Inflammatory macrophage (primary cell): ENCODE measurements around the gene MMP23B.
"Not testable (repeated sequence)": the region's sequence is repeated elsewhere in the genome, so short reads cannot be mapped to it uniquely, and the experiment has no call there.

Experiments used
- DNase-seq, 2 donors: peaks; one replicate each; pipeline ENCODE4 v3.0.0-alpha.2; 2020 to 2022

MMP23B gene

DNA sequence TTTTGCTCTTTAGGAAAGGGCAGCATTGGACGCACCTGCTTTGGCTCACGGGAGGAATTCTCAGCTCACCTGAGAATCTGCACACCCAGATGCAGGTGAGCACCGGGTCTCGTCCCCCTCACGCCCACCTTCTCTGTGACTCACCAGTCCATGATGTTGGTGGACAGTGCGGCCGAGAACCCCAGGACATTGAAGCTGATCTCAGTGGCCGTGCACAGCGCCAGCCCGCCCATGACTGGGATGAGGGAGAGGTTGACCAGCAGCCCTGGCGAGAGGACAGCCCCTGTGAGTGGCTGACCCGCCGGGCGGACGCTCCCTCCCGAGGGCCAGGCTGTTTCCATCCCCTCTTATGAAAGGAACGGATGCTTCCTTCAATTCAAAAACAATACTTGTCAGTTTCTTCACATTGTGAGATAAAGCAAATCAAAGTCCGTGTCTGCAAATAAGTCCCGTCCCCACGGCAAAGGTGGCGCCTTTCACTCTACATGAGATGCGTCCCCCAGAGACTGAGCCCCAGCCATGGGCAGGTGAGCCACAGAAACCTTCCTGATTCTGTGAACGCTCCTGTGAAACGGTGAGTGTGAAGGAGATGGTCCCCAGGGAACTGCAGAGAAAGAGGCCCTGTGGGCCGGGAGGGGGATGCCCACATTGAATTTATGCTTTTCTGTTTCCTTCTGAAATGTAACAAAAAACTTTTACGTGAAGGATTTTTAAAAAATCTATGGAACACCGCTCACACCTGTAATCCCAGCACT lies 39.6 kb downstream of the MMP23B start:
- DNase-seq = no peak

DNA sequence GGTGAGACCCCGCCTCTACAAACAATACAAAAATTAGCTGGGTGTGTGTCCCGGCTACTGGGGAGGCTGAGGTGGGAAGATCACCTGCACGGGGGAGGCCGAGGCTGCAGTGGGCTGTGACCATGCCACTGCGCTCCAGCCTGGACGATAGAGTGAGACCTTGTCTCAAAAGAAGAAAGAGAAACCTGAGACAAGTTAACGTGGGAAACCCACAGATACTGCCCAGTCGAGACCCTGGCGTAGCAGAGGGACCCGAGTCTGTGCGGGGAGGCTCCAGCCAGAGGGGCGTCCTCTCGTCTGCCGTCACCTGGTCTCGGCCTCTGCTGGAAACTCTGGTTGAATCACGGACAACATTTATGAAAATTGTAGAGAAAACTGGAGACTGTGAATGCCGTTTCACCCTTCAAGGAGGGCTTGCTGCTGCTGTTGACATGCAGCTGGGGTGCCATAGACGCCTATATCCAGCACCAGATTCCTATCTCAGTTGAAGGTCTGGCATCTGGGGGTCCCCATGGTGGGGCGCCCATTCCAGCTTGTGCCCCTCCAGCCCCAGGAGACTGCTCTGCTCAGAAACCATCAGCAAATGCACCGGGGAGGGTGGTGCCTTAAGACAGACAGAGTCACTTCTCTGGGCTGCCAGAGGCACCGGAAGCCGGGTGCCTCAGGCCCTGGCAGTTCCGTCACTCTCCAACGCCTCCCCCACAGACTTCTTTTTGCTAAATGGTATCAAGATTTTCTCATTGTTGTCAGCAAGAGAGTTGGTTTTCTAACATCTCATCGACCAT lies 40.4 kb downstream of the MMP23B start:
- no peak for DNase-seq

DNA sequence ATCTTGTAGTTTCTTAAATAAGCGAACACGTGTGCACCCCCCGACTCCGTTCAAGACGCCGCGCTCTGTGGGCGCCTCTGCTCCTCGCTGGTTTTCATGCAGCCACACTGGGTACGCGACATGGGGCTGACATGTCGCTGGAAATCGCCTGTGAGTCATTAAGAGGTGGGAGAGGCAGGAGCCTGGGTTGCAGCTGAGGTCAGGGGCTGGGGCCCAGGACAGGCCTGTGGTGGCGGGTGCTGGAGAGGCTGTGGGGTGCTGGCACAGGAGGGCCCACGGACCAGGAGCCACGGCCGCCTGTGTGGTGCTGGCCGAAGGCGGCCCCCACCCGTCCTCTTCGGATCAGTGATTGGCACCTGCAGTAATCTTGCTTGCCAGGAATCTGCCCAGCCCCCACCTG lies 42.8 kb downstream of the MMP23B start:
- DNase-seq = not testable (repeated sequence)

DNA sequence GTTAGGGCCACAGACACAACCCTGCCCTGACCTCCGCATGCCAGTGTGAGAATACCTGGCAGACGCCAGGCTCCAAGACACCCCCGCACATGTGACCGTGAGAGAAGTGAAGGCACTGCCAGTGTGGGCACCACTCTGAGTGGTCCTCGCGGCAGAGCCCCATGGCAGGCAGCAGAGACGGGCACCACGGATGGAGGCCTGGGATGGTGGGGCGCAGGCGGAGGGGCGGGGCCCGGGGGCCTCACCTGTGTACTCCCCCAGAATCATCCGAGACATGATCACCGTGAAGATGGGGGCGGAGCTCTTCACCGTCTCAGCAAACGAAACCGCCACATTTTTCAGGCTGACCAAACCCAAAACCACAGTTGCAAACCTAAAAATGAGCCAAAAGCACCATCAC lies 43.2 kb downstream of the MMP23B start:
- DNase-seq = not testable (repeated sequence)

DNA sequence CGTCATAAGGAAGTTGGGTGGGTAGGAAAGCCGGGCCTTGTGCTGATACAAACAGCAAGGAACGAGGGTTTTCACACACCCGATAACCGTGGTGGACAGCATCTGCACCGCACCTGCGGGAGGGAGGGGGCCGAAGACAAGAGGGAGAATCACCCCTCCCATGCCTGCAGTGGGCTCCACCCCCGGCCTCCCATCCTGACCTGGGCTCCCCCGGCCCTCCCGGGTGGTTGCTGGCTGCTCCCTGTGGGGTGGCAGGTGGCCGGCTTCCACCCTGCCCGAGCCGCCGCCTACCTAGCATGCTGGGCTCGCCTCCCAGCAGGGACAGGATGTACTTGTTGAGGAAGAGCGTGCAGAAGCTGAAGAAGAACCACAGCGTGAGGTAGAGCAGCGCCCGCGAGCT lies 44.1 kb downstream of the MMP23B start:
- not testable (repeated sequence) for DNase-seq

DNA sequence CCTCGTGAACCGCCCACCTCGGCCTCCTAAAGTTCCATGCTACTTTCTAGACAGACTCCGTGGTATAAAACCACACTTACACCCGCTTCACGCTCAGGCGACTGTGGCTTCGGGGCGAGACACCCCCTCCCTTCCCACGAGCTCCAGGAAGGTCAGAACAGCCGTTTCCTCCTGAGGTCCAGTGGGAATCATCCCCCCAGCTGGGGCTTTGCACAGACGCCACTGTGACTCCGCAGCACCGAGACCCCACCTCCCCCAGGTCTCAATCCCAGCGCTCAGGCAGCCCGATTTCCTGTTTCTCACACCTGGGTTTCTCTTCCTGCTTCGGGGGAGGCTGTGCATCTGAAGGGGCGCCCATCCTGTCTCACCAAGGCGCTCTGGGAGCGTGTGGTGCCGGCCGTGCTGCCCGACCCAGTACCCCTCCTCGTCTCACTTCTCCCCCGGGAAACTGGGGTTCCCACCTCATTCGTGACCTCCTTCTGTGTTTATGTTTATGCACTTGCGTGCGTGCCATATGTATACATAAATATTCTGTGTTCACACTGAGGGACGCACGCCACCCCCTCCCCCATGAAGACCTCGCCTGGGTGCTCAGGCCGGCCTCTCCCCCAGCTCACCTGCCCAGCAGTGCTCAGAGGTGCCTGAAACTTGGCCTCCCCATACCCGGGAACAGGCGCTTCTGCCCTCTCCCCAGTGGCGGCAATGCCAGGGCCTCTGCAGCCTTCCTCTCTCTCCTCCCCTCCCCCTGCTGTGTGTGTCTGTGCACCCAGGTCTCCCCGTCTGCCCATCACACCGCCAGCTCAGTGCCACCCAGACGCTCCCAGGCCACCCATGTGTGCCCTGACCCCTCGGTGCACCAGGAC lies 46.0 kb downstream of the MMP23B start:
- DNase-seq = no peak

DNA sequence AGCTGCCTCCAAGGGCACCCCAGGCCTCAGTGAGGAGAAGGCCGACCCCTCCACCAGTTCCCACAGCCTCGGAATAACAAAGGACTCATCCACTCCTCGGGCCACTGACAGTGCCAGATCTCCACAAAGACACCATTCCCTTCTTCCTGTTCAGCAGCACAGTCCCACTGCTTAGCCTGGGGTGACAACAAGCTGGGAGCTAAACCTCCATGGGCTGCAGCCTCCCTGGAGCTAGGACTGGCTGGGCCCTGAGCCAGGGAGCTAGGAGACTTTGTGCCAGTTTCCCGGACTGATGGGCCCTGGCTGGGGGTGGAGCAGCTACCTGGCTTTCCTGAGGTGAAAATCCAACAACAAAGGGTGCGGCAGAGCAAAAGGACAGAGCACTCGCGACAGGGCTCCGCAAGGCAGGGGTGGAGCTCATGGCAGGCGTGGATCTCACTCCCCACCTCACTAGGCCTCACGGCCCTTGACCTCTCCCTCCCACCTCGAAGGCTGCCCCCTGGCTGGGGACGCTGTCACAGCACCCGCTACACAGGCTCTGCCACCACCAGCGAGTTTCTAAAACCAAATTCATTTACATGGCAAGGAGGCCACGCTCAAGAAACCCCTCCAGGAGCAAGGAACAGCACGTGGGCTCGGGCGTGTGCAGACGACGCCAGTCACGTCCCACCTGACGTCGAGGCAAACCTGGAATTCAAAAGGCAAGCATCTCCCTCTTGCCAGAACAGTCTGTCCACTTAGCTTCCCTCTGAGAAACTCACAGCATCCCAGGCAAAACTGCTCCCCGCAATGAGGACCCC lies 46.8 kb downstream of the MMP23B start:
- DNase-seq = no peak

DNA sequence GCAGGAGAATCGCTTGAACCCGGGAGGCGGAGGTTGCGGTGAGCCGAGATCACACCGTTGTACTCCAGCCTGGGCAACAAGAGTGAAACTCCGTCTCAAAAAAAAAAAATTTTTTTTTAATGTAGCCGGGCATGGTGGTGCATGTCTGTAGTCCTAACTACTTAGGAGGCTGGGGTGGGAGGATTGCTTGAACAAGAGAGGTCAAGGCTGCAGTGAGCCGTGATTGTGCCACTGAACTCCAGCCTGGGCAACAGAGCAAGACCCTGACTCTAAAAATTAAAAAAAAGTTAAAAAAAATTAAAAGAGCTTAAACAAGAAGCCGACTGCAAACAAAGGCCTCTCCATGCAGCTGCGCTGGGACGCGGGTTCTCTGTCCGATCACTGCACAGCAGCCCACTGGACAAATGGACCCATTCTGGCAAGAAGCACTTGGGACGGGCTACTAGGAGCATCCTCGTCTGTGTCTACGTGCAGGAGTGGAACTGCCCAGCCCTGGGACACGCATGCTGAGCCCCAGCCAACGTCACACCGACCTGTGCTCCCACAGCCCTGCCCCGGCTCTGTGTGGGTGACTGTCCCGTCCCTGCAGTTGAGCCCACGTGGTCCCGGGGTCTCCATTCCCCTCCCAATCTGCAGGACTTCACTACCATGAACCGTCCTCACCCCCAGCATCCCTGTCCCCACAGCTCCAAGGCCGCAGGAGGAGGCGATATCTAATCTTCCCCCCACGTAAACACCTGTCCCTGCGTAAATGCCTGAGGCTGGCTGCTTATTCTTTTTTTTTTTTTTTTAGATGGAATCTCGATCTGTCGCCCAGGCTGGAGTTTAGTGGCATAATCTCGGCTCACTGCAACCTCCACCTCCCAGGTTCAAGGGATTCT lies 48.3 kb downstream of the MMP23B start:
- no peak for DNase-seq

DNA sequence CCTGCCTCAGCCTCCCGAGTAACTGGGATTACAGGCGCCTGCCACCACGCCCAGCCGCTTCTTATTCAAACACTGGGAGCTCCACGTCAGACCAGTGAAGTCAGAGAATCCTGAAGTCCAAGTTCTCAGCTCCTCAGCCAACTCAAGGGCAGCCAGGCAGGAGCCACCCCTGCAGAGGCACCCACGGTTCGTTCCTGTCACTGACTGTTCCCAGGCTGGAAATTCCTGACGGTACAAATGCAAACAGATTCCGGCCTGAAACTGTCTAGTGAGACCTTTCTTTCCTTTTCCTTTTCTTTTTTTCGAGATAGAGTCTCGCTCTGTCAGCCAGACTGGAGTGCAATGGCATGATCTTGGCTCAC lies 48.9 kb downstream of the MMP23B start:
- DNase-seq = no peak

DNA sequence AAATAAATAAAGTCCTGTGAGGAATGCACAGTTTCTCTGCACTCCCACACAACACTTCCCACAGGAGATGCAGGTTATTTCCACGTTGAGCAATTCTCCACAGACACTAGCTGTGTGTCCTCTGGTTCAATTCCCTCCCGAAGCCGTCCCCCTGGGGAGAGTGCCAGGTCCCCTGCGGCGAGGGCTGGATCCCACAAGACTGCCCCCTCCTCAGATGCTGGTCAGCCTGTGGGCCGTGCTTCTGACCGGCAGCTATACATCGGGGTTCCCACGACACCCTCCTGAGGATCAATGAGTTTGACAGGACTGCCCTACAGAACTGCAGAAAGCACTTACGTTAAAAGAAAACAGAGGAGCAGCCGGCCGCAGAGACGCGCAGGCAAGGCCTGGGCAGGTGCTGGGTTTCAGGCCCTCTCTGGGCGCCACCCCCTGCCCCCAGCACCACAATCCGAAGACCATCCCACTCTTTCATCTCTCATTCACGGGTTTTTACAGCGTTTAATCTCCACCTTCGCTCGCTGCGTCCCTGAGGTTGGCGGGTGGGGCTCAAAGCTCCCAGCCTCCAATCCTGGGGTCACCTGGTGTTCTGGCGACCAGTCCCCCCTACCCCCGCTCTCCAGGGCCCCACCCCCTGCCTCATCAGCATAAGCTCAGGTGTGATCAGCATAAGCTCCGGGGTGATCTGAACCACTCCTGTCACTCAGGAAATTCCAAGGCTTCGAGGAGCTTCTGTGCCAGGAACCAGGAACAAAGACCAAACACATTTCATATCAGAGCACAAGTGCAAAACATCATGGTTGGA lies 51.3 kb downstream of the MMP23B start:
- no peak for DNase-seq
